KMS-11 (cell line): ENCODE results near the gene ASB18.

Experiments used
- H2AFZ ChIP-seq: fragments of 200-600 bp; sonication (generic); 2 replicates; pipeline ENCODE4 v1.6.1; 2016; ENCODE audit warnings: antibody characterized with exemption, mixed run types, low read depth
- H3K27ac ChIP-seq: fragments of 200-600 bp; sonication (generic); 2 replicates; pipeline ENCODE4 v1.6.1; 2016; ENCODE audit warnings: mild to moderate bottlenecking, mixed run types
- H3K27me3 ChIP-seq: fragments of 200-600 bp; sonication (generic); 2 replicates; pipeline ENCODE4 v1.6.1; 2017; ENCODE audit warnings: mild to moderate bottlenecking, low read depth, mixed run types, moderate library complexity; ENCODE audit not compliant: insufficient read depth
- H3K36me3 ChIP-seq: fragments of 200-600 bp; sonication (generic); 2 replicates; pipeline ENCODE4 v1.6.1; 2017; ENCODE audit warnings: mild to moderate bottlenecking, mixed run types; ENCODE audit not compliant: insufficient read depth
- H3K4me1 ChIP-seq: fragments of 200-600 bp; sonication (generic); 2 replicates; pipeline ENCODE4 v1.6.1; 2016; ENCODE audit warnings: mild to moderate bottlenecking, low read depth, mixed run types; ENCODE audit not compliant: poor library complexity, severe bottlenecking
- H3K4me2 ChIP-seq: fragments of 200-600 bp; sonication (generic); 2 replicates; pipeline ENCODE4 v1.7.0; 2016; ENCODE audit warnings: mild to moderate bottlenecking, mixed run types
- H3K4me3 ChIP-seq: fragments of 200-600 bp; sonication (generic); IDR thresholded peaks from 2 replicates; pipeline ENCODE4 v1.6.1; 2017; ENCODE audit warnings: low read depth, low read length, mixed read lengths; ENCODE audit not compliant: insufficient read depth
- H3K79me2 ChIP-seq: fragments of 200-600 bp; sonication (generic); 2 replicates; pipeline ENCODE4 v1.6.1; 2016; ENCODE audit warnings: low read depth, mixed run types; ENCODE audit not compliant: insufficient read depth
- H3K9ac ChIP-seq: fragments of 200-600 bp; sonication (generic); 2 replicates; pipeline ENCODE4 v1.6.1; 2016; ENCODE audit warnings: mild to moderate bottlenecking, mixed run types
- H4K20me1 ChIP-seq: fragments of 200-600 bp; sonication (generic); 2 replicates; pipeline ENCODE4 v1.6.1; 2016; ENCODE audit warnings: mild to moderate bottlenecking, mixed run types; ENCODE audit not compliant: insufficient read depth
- TF ChIP-seq, protein P1 (sequence below): fragments of 200-600 bp; sonication (generic); conservative IDR thresholded peaks from 2 replicates; pipeline ENCODE4 v1.6.1; 2017; ENCODE audit warnings: low read depth, mild to moderate bottlenecking, antibody characterized with exemption, low read length, moderate library complexity, mixed read lengths

ASB18 gene

GRCh38 chr2:236178890-236179235 is 85.3 kb downstream of the ASB18 start:
- H3K27me3 ChIP-seq, result no peaks in the 10 kb centered on the region
- no peak overlapping the region for H3K9ac ChIP-seq
- no peak overlapping the region for H3K4me3 ChIP-seq
- H3K36me3 ChIP-seq, result no peaks in the 10 kb centered on the region
- no peak overlapping the region for H3K27ac ChIP-seq
- no peaks in the 10 kb centered on the region for H4K20me1 ChIP-seq
- no peaks in the 10 kb centered on the region for H3K4me1 ChIP-seq
- TF ChIP-seq, protein P1, sequence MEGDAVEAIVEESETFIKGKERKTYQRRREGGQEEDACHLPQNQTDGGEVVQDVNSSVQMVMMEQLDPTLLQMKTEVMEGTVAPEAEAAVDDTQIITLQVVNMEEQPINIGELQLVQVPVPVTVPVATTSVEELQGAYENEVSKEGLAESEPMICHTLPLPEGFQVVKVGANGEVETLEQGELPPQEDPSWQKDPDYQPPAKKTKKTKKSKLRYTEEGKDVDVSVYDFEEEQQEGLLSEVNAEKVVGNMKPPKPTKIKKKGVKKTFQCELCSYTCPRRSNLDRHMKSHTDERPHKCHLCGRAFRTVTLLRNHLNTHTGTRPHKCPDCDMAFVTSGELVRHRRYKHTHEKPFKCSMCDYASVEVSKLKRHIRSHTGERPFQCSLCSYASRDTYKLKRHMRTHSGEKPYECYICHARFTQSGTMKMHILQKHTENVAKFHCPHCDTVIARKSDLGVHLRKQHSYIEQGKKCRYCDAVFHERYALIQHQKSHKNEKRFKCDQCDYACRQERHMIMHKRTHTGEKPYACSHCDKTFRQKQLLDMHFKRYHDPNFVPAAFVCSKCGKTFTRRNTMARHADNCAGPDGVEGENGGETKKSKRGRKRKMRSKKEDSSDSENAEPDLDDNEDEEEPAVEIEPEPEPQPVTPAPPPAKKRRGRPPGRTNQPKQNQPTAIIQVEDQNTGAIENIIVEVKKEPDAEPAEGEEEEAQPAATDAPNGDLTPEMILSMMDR, result no peak
- no peaks in the 10 kb centered on the region for H3K79me2 ChIP-seq
- peak overlapping the region; percentile 75; the same call in 1 of the 2 replicates for H2AFZ ChIP-seq
- H3K4me2 ChIP-seq, result peak overlapping the region; percentile 53; the same call in 1 of the 2 replicates

GRCh38 chr2:236177967-236178889 is 86.0 kb downstream of the ASB18 start:
- no peak overlapping the region for H3K27ac ChIP-seq
- peak overlapping the region; percentile 53 for H3K4me2 ChIP-seq
- peak overlapping the region; percentile 75 for H2AFZ ChIP-seq
- H3K36me3 ChIP-seq, result no peaks in the 10 kb centered on the region
- no peak overlapping the region for H3K9ac ChIP-seq
- H3K4me3 ChIP-seq, result peak overlapping the region; percentile 71
- no peaks in the 10 kb centered on the region for H3K27me3 ChIP-seq
- no peaks in the 10 kb centered on the region for H4K20me1 ChIP-seq
- no peaks in the 10 kb centered on the region for H3K4me1 ChIP-seq
- no peaks in the 10 kb centered on the region for H3K79me2 ChIP-seq
- TF ChIP-seq, protein P1, result peak; percentile 82

GRCh38 chr2:236177604-236177966 is 86.6 kb downstream of the ASB18 start:
- peak overlapping the region; percentile 53 for H3K4me2 ChIP-seq
- H3K36me3 ChIP-seq, result no peaks in the 10 kb centered on the region
- H3K4me1 ChIP-seq, result no peaks in the 10 kb centered on the region
- no peak overlapping the region for H3K27ac ChIP-seq
- H3K79me2 ChIP-seq, result no peaks in the 10 kb centered on the region
- no peaks in the 10 kb centered on the region for H4K20me1 ChIP-seq
- H2AFZ ChIP-seq, result peak overlapping the region; percentile 75
- no peaks in the 10 kb centered on the region for H3K27me3 ChIP-seq
- H3K9ac ChIP-seq, result no peak overlapping the region
- TF ChIP-seq, protein P1, result no peak
- H3K4me3 ChIP-seq, result no peak overlapping the region

DNA sequence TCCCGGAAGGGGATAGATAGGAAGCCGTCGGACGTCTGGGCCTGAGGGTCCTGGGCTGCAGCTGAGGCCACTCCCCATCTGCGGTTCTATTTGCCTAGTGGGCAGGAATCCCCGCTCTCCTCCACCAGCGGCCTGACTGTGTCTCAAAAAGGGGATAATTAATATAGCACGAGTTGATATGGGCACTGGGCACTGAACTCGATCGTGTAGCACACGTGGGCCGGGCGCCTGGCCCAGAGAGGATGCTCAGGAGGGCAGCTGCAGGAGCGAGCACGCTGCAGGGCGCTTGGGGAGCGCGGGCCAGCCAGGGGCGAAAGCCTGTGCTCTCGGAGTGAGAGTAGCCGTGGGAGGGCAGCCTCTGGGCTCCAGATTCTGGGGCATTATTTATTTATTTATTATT is 87.3 kb downstream of the ASB18 start:
- Histone ChIP-seq H3K9ac (no peak overlapping the region), H3K36me3 (no peaks in the 10 kb centered on the region), H3K4me1 (no peaks in the 10 kb centered on the region), H3K27me3 (no peaks in the 10 kb centered on the region), H3K79me2 (no peaks in the 10 kb centered on the region), H2AFZ (no peak overlapping the region), H3K4me3 (no peak overlapping the region), H4K20me1 (no peaks in the 10 kb centered on the region), H3K4me2 (no peak overlapping the region), H3K27ac (no peak overlapping the region)
- TF ChIP-seq, protein P1, result no peak
